Heart left ventricle (tissue), 16 donors: Measurements from ENCODE around the gene TRIM38. TPM values are rescaled to one million over a fixed set of nuclear protein-coding genes. Genes with fewer than 3 reads are reported as not detected.
A peak's percentile ranks its signal among the peaks of the same experiment; 100 is the strongest.

ENCODE experiments used
- ATAC-seq, 4 donors: fragments of 200-7000 bp; cut with Tn5 transposase; one replicate each; pipeline ENCODE4 v1.9.1; 2020 to 2022; ENCODE audit warnings: moderate library complexity in 4 of 4, mild to moderate bottlenecking in 3 of 4, moderate number of reproducible peaks in 1 of 4
- DNase-seq, 5 donors: peaks; one replicate each; pipeline ENCODE4 v3.0.0-alpha.2; 2020
- H3K27ac ChIP-seq, 12 donors: fragments of 200-600 bp; sonication (generic) in 4 of 12; one replicate each; pipeline versions ENCODE4 v1.5.0 to v1.8.0; 2016 to 2022; ENCODE audit warnings: mild to moderate bottlenecking in 2 of 12
- H3K27me3 ChIP-seq, 9 donors: fragments of 200-600 bp; sonication (generic) in 2 of 9; one replicate each; pipeline versions ENCODE4 v1.5.1 to v1.8.0; 2016 to 2022; ENCODE audit warnings: mild to moderate bottlenecking in 3 of 9
- H3K36me3 ChIP-seq, 9 donors: fragments of 200-600 bp; sonication (generic) in 2 of 9; one replicate each; pipeline versions ENCODE4 v1.5.0 to v1.8.0; 2018 to 2022; ENCODE audit warnings: mild to moderate bottlenecking in 2 of 9
- H3K4me1 ChIP-seq, 12 donors: fragments of 200-600 bp; sonication (generic) in 4 of 12; one replicate each; pipeline versions ENCODE4 v1.5.0 to v1.8.0; 2016 to 2022; ENCODE audit warnings: mild to moderate bottlenecking in 3 of 12
- H3K4me3 ChIP-seq, 12 donors: fragments of 200-600 bp; sonication (generic) in 4 of 12; one replicate each; pipeline versions ENCODE4 v1.5.0 to v1.8.0; 2017 to 2022; ENCODE audit warnings: mild to moderate bottlenecking in 9 of 12, moderate library complexity in 4 of 12
- H3K9me3 ChIP-seq, 12 donors: fragments of 200-600 bp; sonication (generic) in 4 of 12; one replicate each; pipeline versions ENCODE4 v1.5.0 to v1.8.0; 2016 to 2022; ENCODE audit warnings: mild to moderate bottlenecking in 1 of 12
- POLR2A ChIP-seq, 2 donors: fragments of 450-650 bp; IDR thresholded peaks; one replicate each; pipeline ENCODE4 v1.6.1; 2017; ENCODE audit warnings: antibody characterized with exemption in 2 of 2, mild to moderate bottlenecking in 2 of 2, moderate library complexity in 2 of 2
- WGBS, 4 donors: extraction: QIAGEN DNeasy Blood & Tissue Kit in 2 of 4; methylation state at CpG; one replicate each; pipeline versions ENCODE4 v1.1.5 to v1.1.7; 2013 to 2018; 5-methylcytosine and 5-hydroxymethylcytosine counted together
- intact Hi-C, 10 donors: fragments of 100-400 bp; cut with DNase I; formaldehyde crosslinking; loops; one replicate each; pipeline versions ENCODE4 v1.11.1 to v1.14.2; 2022
- long read RNA-seq, 3 donors: library from polyadenylated mRNA; unstranded; transcript quantifications; one replicate each; pipeline ENCODE4 v2.0.0, GENCODE V29; 2020 to 2021
- polyA plus RNA-seq, 2 donors: library from polyadenylated mRNA; stranded (reverse); fragments of 200-250 nt; gene quantifications; one replicate each; pipeline ENCODE4 v1.2.3, GENCODE V29; 2013
- total RNA-seq, 9 donors: library from RNA; depleted of rRNA in 2 of 9; stranded (reverse); fragments of >200 nt in 2 of 9; fragmentation: NEBNext Ultra II Directional in 3 of 9; extraction: Animal tissue kit (Norgen Biotek cat#: 25700) in 3 of 9; gene quantifications; one replicate each; pipeline versions ENCODE4 v1.1.0 to v1.2.4, GENCODE V29; 2016 to 2023
- TF ChIP-seq, protein P1 (sequence below), 12 donors: fragments of 200-600 bp; sonication (generic) in 4 of 12; IDR thresholded peaks; one replicate each; pipeline versions ENCODE4 v1.5.0 to v1.8.0; 2018 to 2022; ENCODE audit warnings: antibody characterized with exemption in 12 of 12, mild to moderate bottlenecking in 5 of 12
- donor health status: ischemic (EF 13 %, LVEDD 7.1; RV severe dilation, severe dysfunction).
- donor health status: healthy with polysubstance abuse.
- donor health status: DM: no; HTN: yes; CAD: no.
- donor health status: DM: no; HTN: no; CAD: no.
- donor health status: ischemic (EF 25% LVEDD 6.9; RV normal size, moderate dysfunction).
- donor health status: ischemic (EF 25% LVEDD 5.7; RV mildly dilated, moderate dysfunction).
- donor health status: healthy.
- donor health status: DM: yes; HTN: yes; CAD: no.
- donor health status: ischemic (EF 35%, LVEDD 5.7; RV mildly dilated, moderate dysfunction).
- donor health status: nonischemic (EF 11% LVEDD 7.7; RV severe dilation, severe dysfunction).
- donor health status: DM: yes; HTN: yes; CAD: no.
- donor health status: PGD.
- donor health status: ischemic (EF 29% LVEDD 5.4; RV normal size, mild dysfunction).
- donor health status: nonischemic (EF 23%, LVEDD 6.1; RV moderate dilation, normal function).

Gene TRIM38
- 1 to 10 TPM; 1.9 to 8.4 (median 2.6) TPM for total RNA-seq
- 1 to 10 TPM; 1.5 to 1.9 TPM for polyA plus RNA-seq
- long read RNA-seq, donor 1, full-length matches to known transcripts: 1 of 4 reads
- long read RNA-seq, donor 1, partial matches to known transcripts: 0 of 4 reads
- long read RNA-seq, donor 1, other reads (novel, unspliced or antisense): 3 of 4 reads
- long read RNA-seq, donor 2, full-length matches to known transcripts: 9 of 25 reads
- long read RNA-seq, donor 2, partial matches to known transcripts: 7 of 25 reads
- long read RNA-seq, donor 2, other reads (novel, unspliced or antisense): 9 of 25 reads
- long read RNA-seq, donor 3, full-length matches to known transcripts: 3 of 4 reads
- long read RNA-seq, donor 3, partial matches to known transcripts: 0 of 4 reads
- long read RNA-seq, donor 3, other reads (novel, unspliced or antisense): 1 of 4 reads

- Histone ChIP-seq H3K4me3 (peak within 1 kb of the TSS; percentile 27 to 93 (median 62)), H3K9me3 (peaks cover 0 to 13% (median 0%) of the 10 kb centered on the region in 12 donors), H3K27me3 (no peaks in the 10 kb centered on the region), H3K27ac (peak within 1 kb of the TSS; percentile 74 to 99 (median 91)), H3K4me1 (peaks cover 0 to 60% (median 36%) of the 10 kb centered on the region in 12 donors), H3K36me3 (peaks cover 0 to 30% (median 24%) of the 10 kb centered on the region in 9 donors)
- ATAC-seq (peak; percentile 91 to 96 (median 93)), DNase-seq (peak in 4 of 5 donors; percentile 65 to 87 (median 78))
- 23 to 30% (median 27%) methylated on average over 11 of the region's 11 CpGs for WGBS, 4 donors
- TF ChIP-seq, protein P1, sequence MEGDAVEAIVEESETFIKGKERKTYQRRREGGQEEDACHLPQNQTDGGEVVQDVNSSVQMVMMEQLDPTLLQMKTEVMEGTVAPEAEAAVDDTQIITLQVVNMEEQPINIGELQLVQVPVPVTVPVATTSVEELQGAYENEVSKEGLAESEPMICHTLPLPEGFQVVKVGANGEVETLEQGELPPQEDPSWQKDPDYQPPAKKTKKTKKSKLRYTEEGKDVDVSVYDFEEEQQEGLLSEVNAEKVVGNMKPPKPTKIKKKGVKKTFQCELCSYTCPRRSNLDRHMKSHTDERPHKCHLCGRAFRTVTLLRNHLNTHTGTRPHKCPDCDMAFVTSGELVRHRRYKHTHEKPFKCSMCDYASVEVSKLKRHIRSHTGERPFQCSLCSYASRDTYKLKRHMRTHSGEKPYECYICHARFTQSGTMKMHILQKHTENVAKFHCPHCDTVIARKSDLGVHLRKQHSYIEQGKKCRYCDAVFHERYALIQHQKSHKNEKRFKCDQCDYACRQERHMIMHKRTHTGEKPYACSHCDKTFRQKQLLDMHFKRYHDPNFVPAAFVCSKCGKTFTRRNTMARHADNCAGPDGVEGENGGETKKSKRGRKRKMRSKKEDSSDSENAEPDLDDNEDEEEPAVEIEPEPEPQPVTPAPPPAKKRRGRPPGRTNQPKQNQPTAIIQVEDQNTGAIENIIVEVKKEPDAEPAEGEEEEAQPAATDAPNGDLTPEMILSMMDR (IDR thresholded peaks at IDR 0.05): no peak
- TF ChIP-seq POLR2A (IDR thresholded peaks at IDR 0.05): peak in 1 of 2 donors; percentile 89
- intact Hi-C loops: loop anchor here in 2 of 10 donors (1.0 to 10.0 kb wide), 2 partner anchors 30 to 868 kb away; no protein-coding TSS in a partner anchor
These were observed at the start of gene TRIM38 for GRCh38 chr6:25962149-25963127. TSS of gene TRIM38 (plus strand) at chr6:25962802. CDS start at chr6:25966523, 3,721 bp downstream.

- Histone ChIP-seq H3K27ac (no peak overlapping the region), H3K9me3 (no peaks in the 10 kb centered on the region), H3K36me3 (no peaks in the 10 kb centered on the region), H3K4me1 (no peaks in the 10 kb centered on the region), H3K4me3 (no peak overlapping the region), H3K27me3 (no peaks in the 10 kb centered on the region)
- DNase-seq: no peak
- ATAC-seq: no peak
- TF ChIP-seq, protein P1 (IDR thresholded peaks at IDR 0.05): no peak
- 67 to 91% (median 84%) methylated on average over 3 of the region's 3 CpGs for WGBS, 4 donors
- intact Hi-C loops: no loop called here
These were observed 48.9 kb upstream of the TRIM38 start for GRCh38 chr6:25913741-25914140.

GRCh38 chr6:25916330-25916729 is 46.3 kb upstream of the TRIM38 start:
- intact Hi-C loops: no loop called here
- TF ChIP-seq POLR2A (IDR thresholded peaks at IDR 0.05): no peak
- TF ChIP-seq, protein P1 (IDR thresholded peaks at IDR 0.05): no peak
- Histone ChIP-seq H3K4me3 (no peak overlapping the region), H3K27me3 (no peaks in the 10 kb centered on the region), H3K4me1 (no peaks in the 10 kb centered on the region), H3K9me3 (no peaks in the 10 kb centered on the region), H3K27ac (no peak overlapping the region), H3K36me3 (no peaks in the 10 kb centered on the region)
- WGBS, 4 donors: 72 to 77% (median 72%) methylated on average over 3 of the region's 3 CpGs
- DNase-seq: no peak
- no peak for ATAC-seq
